Panc1 (cell line): ENCODE results near the gene EVA1C.

Experiments
- POLR2AphosphoS5 ChIP-seq: IDR thresholded peaks from 2 replicates; pipeline ENCODE4 v1.6.1; 2012; ENCODE audit warnings: mild to moderate bottlenecking, low read depth, low read length, moderate library complexity
- TCF7L2 ChIP-seq: IDR thresholded peaks from 2 replicates; pipeline ENCODE4 v1.6.1; 2011; ENCODE audit warnings: mild to moderate bottlenecking, low read depth, low read length, inconsistent platforms
- TF ChIP-seq, protein P1 (sequence below): fragments of 450-650 bp; IDR thresholded peaks from 2 replicates; pipeline ENCODE4 v1.5.1; 2017; ENCODE audit warnings: mild to moderate bottlenecking

DNA sequence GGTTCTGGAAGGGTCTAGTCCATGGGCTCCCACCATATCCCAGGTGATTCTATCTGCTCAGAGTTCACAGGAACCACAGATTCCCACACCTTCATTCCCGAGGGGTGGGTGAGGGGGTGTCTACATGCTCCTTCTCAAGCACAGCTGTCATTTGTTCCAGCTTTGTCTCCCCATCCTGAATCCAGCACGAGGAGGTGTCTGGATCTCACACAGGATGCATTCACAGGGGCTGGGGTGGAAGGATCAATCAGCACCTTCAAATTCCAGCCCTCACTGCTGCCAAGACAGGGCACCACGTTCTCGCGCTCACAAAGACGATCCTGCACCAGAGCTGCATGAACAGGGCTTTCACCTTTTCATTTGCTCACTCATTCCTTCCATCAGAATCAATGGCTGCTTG lies 120.1 kb downstream of the EVA1C start:
- TF ChIP-seq, protein P1, sequence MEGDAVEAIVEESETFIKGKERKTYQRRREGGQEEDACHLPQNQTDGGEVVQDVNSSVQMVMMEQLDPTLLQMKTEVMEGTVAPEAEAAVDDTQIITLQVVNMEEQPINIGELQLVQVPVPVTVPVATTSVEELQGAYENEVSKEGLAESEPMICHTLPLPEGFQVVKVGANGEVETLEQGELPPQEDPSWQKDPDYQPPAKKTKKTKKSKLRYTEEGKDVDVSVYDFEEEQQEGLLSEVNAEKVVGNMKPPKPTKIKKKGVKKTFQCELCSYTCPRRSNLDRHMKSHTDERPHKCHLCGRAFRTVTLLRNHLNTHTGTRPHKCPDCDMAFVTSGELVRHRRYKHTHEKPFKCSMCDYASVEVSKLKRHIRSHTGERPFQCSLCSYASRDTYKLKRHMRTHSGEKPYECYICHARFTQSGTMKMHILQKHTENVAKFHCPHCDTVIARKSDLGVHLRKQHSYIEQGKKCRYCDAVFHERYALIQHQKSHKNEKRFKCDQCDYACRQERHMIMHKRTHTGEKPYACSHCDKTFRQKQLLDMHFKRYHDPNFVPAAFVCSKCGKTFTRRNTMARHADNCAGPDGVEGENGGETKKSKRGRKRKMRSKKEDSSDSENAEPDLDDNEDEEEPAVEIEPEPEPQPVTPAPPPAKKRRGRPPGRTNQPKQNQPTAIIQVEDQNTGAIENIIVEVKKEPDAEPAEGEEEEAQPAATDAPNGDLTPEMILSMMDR, result no peak
- no peak for TF ChIP-seq POLR2AphosphoS5
- TF ChIP-seq TCF7L2, result no peak
